ENCODE measurements around the gene KCTD16. TPM values are rescaled to one million over a fixed set of nuclear protein-coding genes. Genes with fewer than 3 reads are reported as not detected.

Gene KCTD16
- total and polyA plus RNA-seq, 2 experiments from 2014 or later, result 0.02 to 0.76 TPM

DNA sequence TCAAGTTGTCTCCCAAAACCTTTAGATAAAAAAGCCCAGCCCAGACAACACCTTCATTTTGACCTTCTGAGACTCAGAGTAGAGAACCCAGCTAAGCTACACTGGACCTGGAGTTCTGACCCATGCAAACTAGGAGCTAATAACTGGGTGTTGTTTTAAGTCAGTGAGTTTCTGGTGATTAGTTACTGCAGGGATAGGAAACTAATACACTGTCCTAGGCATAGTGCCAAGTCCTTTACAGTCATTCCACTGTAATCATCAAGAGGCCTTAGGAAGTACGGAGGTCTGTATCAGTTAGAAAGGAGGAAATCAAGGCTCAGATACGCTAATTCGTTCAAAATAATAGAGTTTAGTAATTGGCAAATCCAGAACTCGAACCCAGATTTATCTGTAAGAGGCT lies 197.9 kb downstream of the KCTD16 start:
- peaks cover 6% of the 10 kb centered on the region for H3K27me3 Mint-ChIP-seq (ENCODE audit: insufficient read depth, low read depth, poor library complexity)
- no peak for TF ChIP-seq NANOG (IDR thresholded peaks at IDR 0.05; ENCODE audit: borderline replicate concordance)
- TF ChIP-seq, protein P1, sequence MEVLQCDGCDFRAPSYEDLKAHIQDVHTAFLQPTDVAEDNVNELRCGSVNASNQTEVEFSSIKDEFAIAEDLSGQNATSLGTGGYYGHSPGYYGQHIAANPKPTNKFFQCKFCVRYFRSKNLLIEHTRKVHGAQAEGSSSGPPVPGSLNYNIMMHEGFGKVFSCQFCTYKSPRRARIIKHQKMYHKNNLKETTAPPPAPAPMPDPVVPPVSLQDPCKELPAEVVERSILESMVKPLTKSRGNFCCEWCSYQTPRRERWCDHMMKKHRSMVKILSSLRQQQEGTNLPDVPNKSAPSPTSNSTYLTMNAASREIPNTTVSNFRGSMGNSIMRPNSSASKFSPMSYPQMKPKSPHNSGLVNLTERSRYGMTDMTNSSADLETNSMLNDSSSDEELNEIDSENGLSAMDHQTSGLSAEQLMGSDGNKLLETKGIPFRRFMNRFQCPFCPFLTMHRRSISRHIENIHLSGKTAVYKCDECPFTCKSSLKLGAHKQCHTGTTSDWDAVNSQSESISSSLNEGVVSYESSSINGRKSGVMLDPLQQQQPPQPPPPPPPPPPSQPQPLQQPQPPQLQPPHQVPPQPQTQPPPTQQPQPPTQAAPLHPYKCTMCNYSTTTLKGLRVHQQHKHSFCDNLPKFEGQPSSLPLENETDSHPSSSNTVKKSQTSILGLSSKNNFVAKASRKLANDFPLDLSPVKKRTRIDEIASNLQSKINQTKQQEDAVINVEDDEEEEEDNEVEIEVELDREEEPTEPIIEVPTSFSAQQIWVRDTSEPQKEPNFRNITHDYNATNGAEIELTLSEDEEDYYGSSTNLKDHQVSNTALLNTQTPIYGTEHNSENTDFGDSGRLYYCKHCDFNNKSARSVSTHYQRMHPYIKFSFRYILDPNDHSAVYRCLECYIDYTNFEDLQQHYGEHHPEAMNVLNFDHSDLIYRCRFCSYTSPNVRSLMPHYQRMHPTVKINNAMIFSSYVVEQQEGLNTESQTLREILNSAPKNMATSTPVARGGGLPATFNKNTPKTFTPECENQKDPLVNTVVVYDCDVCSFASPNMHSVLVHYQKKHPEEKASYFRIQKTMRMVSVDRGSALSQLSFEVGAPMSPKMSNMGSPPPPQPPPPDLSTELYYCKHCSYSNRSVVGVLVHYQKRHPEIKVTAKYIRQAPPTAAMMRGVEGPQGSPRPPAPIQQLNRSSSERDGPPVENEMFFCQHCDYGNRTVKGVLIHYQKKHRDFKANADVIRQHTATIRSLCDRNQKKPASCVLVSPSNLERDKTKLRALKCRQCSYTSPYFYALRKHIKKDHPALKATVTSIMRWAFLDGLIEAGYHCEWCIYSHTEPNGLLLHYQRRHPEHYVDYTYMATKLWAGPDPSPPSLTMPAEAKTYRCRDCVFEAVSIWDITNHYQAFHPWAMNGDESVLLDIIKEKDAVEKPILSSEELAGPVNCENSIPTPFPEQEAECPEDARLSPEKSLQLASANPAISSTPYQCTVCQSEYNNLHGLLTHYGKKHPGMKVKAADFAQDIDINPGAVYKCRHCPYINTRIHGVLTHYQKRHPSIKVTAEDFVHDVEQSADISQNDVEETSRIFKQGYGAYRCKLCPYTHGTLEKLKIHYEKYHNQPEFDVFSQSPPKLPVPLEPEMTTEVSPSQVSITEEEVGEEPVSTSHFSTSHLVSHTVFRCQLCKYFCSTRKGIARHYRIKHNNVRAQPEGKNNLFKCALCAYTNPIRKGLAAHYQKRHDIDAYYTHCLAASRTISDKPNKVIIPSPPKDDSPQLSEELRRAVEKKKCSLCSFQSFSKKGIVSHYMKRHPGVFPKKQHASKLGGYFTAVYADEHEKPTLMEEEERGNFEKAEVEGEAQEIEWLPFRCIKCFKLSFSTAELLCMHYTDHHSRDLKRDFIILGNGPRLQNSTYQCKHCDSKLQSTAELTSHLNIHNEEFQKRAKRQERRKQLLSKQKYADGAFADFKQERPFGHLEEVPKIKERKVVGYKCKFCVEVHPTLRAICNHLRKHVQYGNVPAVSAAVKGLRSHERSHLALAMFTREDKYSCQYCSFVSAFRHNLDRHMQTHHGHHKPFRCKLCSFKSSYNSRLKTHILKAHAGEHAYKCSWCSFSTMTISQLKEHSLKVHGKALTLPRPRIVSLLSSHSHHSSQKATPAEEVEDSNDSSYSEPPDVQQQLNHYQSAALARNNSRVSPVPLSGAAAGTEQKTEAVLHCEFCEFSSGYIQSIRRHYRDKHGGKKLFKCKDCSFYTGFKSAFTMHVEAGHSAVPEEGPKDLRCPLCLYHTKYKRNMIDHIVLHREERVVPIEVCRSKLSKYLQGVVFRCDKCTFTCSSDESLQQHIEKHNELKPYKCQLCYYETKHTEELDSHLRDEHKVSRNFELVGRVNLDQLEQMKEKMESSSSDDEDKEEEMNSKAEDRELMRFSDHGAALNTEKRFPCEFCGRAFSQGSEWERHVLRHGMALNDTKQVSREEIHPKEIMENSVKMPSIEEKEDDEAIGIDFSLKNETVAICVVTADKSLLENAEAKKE (CRISPR knock-in tag; IDR thresholded peaks at IDR 0.05), result no peak
- TF ChIP-seq, protein P2, sequence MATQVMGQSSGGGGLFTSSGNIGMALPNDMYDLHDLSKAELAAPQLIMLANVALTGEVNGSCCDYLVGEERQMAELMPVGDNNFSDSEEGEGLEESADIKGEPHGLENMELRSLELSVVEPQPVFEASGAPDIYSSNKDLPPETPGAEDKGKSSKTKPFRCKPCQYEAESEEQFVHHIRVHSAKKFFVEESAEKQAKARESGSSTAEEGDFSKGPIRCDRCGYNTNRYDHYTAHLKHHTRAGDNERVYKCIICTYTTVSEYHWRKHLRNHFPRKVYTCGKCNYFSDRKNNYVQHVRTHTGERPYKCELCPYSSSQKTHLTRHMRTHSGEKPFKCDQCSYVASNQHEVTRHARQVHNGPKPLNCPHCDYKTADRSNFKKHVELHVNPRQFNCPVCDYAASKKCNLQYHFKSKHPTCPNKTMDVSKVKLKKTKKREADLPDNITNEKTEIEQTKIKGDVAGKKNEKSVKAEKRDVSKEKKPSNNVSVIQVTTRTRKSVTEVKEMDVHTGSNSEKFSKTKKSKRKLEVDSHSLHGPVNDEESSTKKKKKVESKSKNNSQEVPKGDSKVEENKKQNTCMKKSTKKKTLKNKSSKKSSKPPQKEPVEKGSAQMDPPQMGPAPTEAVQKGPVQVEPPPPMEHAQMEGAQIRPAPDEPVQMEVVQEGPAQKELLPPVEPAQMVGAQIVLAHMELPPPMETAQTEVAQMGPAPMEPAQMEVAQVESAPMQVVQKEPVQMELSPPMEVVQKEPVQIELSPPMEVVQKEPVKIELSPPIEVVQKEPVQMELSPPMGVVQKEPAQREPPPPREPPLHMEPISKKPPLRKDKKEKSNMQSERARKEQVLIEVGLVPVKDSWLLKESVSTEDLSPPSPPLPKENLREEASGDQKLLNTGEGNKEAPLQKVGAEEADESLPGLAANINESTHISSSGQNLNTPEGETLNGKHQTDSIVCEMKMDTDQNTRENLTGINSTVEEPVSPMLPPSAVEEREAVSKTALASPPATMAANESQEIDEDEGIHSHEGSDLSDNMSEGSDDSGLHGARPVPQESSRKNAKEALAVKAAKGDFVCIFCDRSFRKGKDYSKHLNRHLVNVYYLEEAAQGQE (IDR thresholded peaks at IDR 0.05; ENCODE audit: unreplicated experiment), result no peak
- TF ChIP-seq CREB1 (CRISPR knock-in tag; IDR thresholded peaks at IDR 0.05; ENCODE audit: low read depth), result no peak
- TF ChIP-seq, protein P3, sequence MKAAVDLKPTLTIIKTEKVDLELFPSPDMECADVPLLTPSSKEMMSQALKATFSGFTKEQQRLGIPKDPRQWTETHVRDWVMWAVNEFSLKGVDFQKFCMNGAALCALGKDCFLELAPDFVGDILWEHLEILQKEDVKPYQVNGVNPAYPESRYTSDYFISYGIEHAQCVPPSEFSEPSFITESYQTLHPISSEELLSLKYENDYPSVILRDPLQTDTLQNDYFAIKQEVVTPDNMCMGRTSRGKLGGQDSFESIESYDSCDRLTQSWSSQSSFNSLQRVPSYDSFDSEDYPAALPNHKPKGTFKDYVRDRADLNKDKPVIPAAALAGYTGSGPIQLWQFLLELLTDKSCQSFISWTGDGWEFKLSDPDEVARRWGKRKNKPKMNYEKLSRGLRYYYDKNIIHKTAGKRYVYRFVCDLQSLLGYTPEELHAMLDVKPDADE (IDR thresholded peaks at IDR 0.05), result no peak
- no peak for TF ChIP-seq EZH2 (IDR thresholded peaks at IDR 0.05; ENCODE audit: low read depth, unreplicated experiment)
- TF ChIP-seq JUNB (IDR thresholded peaks at IDR 0.05; ENCODE audit: unreplicated experiment), result no peak
- no peak for TF ChIP-seq ZNF331 (CRISPR knock-in tag; IDR thresholded peaks at IDR 0.05; ENCODE audit: low read depth)
- TF ChIP-seq POLR2AphosphoS5 (IDR thresholded peaks at IDR 0.05; ENCODE audit: low read depth), result no peak
- TF ChIP-seq EZH2phosphoT487 (IDR thresholded peaks at IDR 0.05; ENCODE audit: unreplicated experiment), result no peak
- H3K4me2 ChIP-seq, result no peak overlapping the region
- H2AFZ ChIP-seq, result 0 out of 2 replicates have a peak overlapping the region, but pooled peaks have one; percentile 33
- H4K20me1 ChIP-seq (replicated peaks; ENCODE audit: insufficient read depth), result no peaks in the 10 kb centered on the region
- no peak overlapping the region for H3K4me3 ChIP-seq
- H3K36me3 ChIP-seq (ENCODE audit: insufficient read depth), result no peaks in the 10 kb centered on the region
- no peaks in the 10 kb centered on the region for H3K9me2 ChIP-seq (ENCODE audit: insufficient read depth)
- no peak overlapping the region for H3K27ac ChIP-seq (ENCODE audit: low read depth)
- H3F3A ChIP-seq (replicated peaks; ENCODE audit: low read depth), result no peaks in the 10 kb centered on the region
- no peaks in the 10 kb centered on the region for H3K9me3 Mint-ChIP-seq
- no peak overlapping the region for H3K4me3 Mint-ChIP-seq
- no peak overlapping the region for H3K27ac Mint-ChIP-seq
- H3K36me3 Mint-ChIP-seq (ENCODE audit: low read depth), result no peaks in the 10 kb centered on the region
- H3K4me1 Mint-ChIP-seq, result peaks cover 8% of the 10 kb centered on the region
- no peak for ATAC-seq
- H3K4me1 ChIP-seq (ENCODE audit: insufficient read depth), result peaks cover 4% of the 10 kb centered on the region; the same call in 1 of the 2 replicates
- no peaks in the 10 kb centered on the region for H3K79me2 ChIP-seq (replicated peaks; ENCODE audit: insufficient read depth)
- DNase-seq (ENCODE audit: low spot score), result no peak
- no peaks in the 10 kb centered on the region for H3K27me3 ChIP-seq (ENCODE audit: insufficient read depth)
